ENCODE results near the gene DGCR6L. TPM values are rescaled to one million over a fixed set of nuclear protein-coding genes. Genes with fewer than 3 reads are reported as not detected.
"Not testable (repeated sequence)": the region's sequence is repeated elsewhere in the genome, so short reads cannot be mapped to it uniquely, and the experiment has no call there.

Gene DGCR6L
- total RNA-seq, 4 donors from 2014 or later = 27.7 to 52.3 (median 36.9) TPM

GRCh38 chr22:20280866-20281265 lies 39.0 kb downstream of the DGCR6L start:
- in situ Hi-C loops (cut with MboI; ENCODE audit: low pct_ligation_motif_present in 1 of 4, low pct_unique_long_range_greater_than_20kb in 1 of 4, low sequenced_read_pairs in 3 of 4) = loop anchor here in 1 of 4 donors (5.0 kb wide), 1 partner anchor 124 kb away; no protein-coding TSS in a partner anchor
- Histone ChIP-seq H3K4me3 (no peak overlapping the region), H3K36me3 (no peaks in the 10 kb centered on the region), H3K9me3 (no peaks in the 10 kb centered on the region), H3K4me1 (no peaks in the 10 kb centered on the region), H3K27me3 (no peaks in the 10 kb centered on the region), H3K27ac (no peak overlapping the region)
- WGBS, 2 donors (ENCODE audit: low coverage in 1 of 2) = 74% methylated on average over 11 of the region's 12 CpGs; no CpG with 5 or more reads in 1 of the 2 donors
- TF ChIP-seq POLR2A (IDR thresholded peaks at IDR 0.05) = no peak
- no peak for TF ChIP-seq EP300 (IDR thresholded peaks at IDR 0.05; ENCODE audit: low read depth)
- TF ChIP-seq, protein P1, sequence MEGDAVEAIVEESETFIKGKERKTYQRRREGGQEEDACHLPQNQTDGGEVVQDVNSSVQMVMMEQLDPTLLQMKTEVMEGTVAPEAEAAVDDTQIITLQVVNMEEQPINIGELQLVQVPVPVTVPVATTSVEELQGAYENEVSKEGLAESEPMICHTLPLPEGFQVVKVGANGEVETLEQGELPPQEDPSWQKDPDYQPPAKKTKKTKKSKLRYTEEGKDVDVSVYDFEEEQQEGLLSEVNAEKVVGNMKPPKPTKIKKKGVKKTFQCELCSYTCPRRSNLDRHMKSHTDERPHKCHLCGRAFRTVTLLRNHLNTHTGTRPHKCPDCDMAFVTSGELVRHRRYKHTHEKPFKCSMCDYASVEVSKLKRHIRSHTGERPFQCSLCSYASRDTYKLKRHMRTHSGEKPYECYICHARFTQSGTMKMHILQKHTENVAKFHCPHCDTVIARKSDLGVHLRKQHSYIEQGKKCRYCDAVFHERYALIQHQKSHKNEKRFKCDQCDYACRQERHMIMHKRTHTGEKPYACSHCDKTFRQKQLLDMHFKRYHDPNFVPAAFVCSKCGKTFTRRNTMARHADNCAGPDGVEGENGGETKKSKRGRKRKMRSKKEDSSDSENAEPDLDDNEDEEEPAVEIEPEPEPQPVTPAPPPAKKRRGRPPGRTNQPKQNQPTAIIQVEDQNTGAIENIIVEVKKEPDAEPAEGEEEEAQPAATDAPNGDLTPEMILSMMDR (IDR thresholded peaks at IDR 0.05) = no peak
- no peak for TF ChIP-seq POLR2AphosphoS5 (IDR thresholded peaks at IDR 0.05)
- intact Hi-C loops (cut with DNase I; ENCODE audit: low total_unique reads) = no loop called here
- no peak for DNase-seq

- H3K4me1 ChIP-seq; H3K36me3 ChIP-seq; H3K4me3 ChIP-seq; H3K27me3 ChIP-seq; H3K27ac ChIP-seq; H3K9me3 ChIP-seq; intact Hi-C loops (cut with DNase I; ENCODE audit: low total_unique reads); DNase-seq: not testable (repeated sequence)
- WGBS, 2 donors (ENCODE audit: low coverage in 1 of 2) = 72% methylated on average over 17 of the region's 21 CpGs; no CpG with 5 or more reads in 1 of the 2 donors
- in situ Hi-C loops (cut with MboI; ENCODE audit: low pct_ligation_motif_present in 1 of 4, low pct_unique_long_range_greater_than_20kb in 1 of 4, low sequenced_read_pairs in 3 of 4) = loop anchor here in 1 of 4 donors (5.0 kb wide), 1 partner anchor 123 kb away; no protein-coding TSS in a partner anchor
Observed at GRCh38 chr22:20280163-20280562, 39.7 kb downstream of the DGCR6L start.

- in situ Hi-C loops (cut with MboI; ENCODE audit: low pct_ligation_motif_present in 1 of 4, low pct_unique_long_range_greater_than_20kb in 1 of 4, low sequenced_read_pairs in 3 of 4) = loop anchor here in 1 of 4 donors (5.0 kb wide), 1 partner anchor 122 kb away; no protein-coding TSS in a partner anchor
- no peak for DNase-seq
- TF ChIP-seq, protein P1 (IDR thresholded peaks at IDR 0.05) = no peak
- TF ChIP-seq POLR2A (IDR thresholded peaks at IDR 0.05) = no peak
- Histone ChIP-seq H3K27me3 (no peaks in the 10 kb centered on the region), H3K4me3 (no peak overlapping the region), H3K9me3 (no peaks in the 10 kb centered on the region), H3K36me3 (no peaks in the 10 kb centered on the region), H3K4me1 (no peaks in the 10 kb centered on the region), H3K27ac (no peak overlapping the region)
- intact Hi-C loops (cut with DNase I; ENCODE audit: low total_unique reads) = no loop called here
- 65 to 74% methylated on average over 5 to 14 of the region's 15 CpGs for WGBS, 2 donors (ENCODE audit: low coverage in 1 of 2)
Observed at GRCh38 chr22:20279662-20280134, 40.2 kb downstream of the DGCR6L start.

GRCh38 chr22:20278726-20279490 lies 41.0 kb downstream of the DGCR6L start:
- H3K4me1 ChIP-seq; H3K4me3 ChIP-seq; H3K9me3 ChIP-seq; DNase-seq; in situ Hi-C loops (cut with MboI; ENCODE audit: low pct_ligation_motif_present in 1 of 4, low pct_unique_long_range_greater_than_20kb in 1 of 4, low sequenced_read_pairs in 3 of 4); H3K27ac ChIP-seq; H3K36me3 ChIP-seq; H3K27me3 ChIP-seq; intact Hi-C loops (cut with DNase I; ENCODE audit: low total_unique reads): not testable (repeated sequence)
- WGBS, 2 donors (ENCODE audit: low coverage in 1 of 2) = 61% methylated on average over 7 of the region's 22 CpGs; no CpG with 5 or more reads in 1 of the 2 donors

- H3K36me3 ChIP-seq; H3K9me3 ChIP-seq; intact Hi-C loops (cut with DNase I; ENCODE audit: low total_unique reads); H3K4me3 ChIP-seq; in situ Hi-C loops (cut with MboI; ENCODE audit: low pct_ligation_motif_present in 1 of 4, low pct_unique_long_range_greater_than_20kb in 1 of 4, low sequenced_read_pairs in 3 of 4); H3K27me3 ChIP-seq; DNase-seq; H3K4me1 ChIP-seq; H3K27ac ChIP-seq: not testable (repeated sequence)
- WGBS, 2 donors (ENCODE audit: low coverage in 1 of 2) = 77 to 100% methylated on average over 1 to 14 of the region's 18 CpGs
Observed at GRCh38 chr22:20277936-20278635, 41.8 kb downstream of the DGCR6L start.

Data from transverse colon (tissue), 4 donors.